Stomach (tissue), 4 donors: ENCODE measurements around the gene HEPACAM2.

Source experiments
- EP300 ChIP-seq: sonication (generic); formaldehyde crosslinking; IDR thresholded peaks from one replicate; pipeline ENCODE4 v1.6.1; 2017; ENCODE audit warnings: antibody characterized with exemption
- POLR2A ChIP-seq, 4 donors: fragments of 450-650 bp; IDR thresholded peaks; one replicate each; pipeline ENCODE4 v1.6.1; 2016; ENCODE audit warnings: antibody characterized with exemption in 4 of 4, control low read depth in 2 of 4, mild to moderate bottlenecking in 1 of 4, moderate library complexity in 1 of 4
- POLR2AphosphoS5 ChIP-seq, 3 donors: sonication (generic); formaldehyde crosslinking; IDR thresholded peaks; one replicate each; pipeline ENCODE4 v1.6.1; 2016; ENCODE audit warnings: antibody characterized with exemption in 3 of 3
- TF ChIP-seq, protein P1 (sequence below), 7 experiments: fragments of 450-650 bp in 4 of 7; fragments of 200-600 bp in 3 of 7; sonication (generic) in 3 of 7; IDR thresholded peaks; one replicate each; pipeline ENCODE4 v1.5.1; 2016 to 2019; ENCODE audit warnings: antibody characterized with exemption in 7 of 7, control low read depth in 2 of 7, mild to moderate bottlenecking in 1 of 7

- TF ChIP-seq, protein P1, sequence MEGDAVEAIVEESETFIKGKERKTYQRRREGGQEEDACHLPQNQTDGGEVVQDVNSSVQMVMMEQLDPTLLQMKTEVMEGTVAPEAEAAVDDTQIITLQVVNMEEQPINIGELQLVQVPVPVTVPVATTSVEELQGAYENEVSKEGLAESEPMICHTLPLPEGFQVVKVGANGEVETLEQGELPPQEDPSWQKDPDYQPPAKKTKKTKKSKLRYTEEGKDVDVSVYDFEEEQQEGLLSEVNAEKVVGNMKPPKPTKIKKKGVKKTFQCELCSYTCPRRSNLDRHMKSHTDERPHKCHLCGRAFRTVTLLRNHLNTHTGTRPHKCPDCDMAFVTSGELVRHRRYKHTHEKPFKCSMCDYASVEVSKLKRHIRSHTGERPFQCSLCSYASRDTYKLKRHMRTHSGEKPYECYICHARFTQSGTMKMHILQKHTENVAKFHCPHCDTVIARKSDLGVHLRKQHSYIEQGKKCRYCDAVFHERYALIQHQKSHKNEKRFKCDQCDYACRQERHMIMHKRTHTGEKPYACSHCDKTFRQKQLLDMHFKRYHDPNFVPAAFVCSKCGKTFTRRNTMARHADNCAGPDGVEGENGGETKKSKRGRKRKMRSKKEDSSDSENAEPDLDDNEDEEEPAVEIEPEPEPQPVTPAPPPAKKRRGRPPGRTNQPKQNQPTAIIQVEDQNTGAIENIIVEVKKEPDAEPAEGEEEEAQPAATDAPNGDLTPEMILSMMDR (IDR thresholded peaks at IDR 0.05): no peak
- TF ChIP-seq EP300: no peak
- TF ChIP-seq POLR2A (IDR thresholded peaks at IDR 0.05): no peak
- no peak for TF ChIP-seq POLR2AphosphoS5 (IDR thresholded peaks at IDR 0.05)
Measured at GRCh38 chr7:93238748-93239147, 12.5 kb upstream of the HEPACAM2 start.
